ENCODE results near the gene CORO1C. TPM values are rescaled to one million over a fixed set of nuclear protein-coding genes. Genes with fewer than 3 reads are reported as not detected.
A peak's percentile ranks its signal among the peaks of the same experiment; 100 is the strongest.
"Not testable (repeated sequence)": the region's sequence is repeated elsewhere in the genome, so short reads cannot be mapped to it uniquely, and the experiment has no call there.

Gene CORO1C
- total RNA-seq: 81.5 and 88.8 TPM in 2 replicates

GRCh38 chr12:108731105-108731865, at the start of gene CORO1C:
CORO1C (minus strand) TSS chr12:108731518; CDS start chr12:108701318, 30,200 bp downstream.
- Mint-ChIP-seq H3K36me3 (ENCODE audit: low read depth) (peaks cover 5% of the 10 kb centered on the region), H3K27me3 (ENCODE audit: low read depth) (peaks cover 4% of the 10 kb centered on the region), H3K4me1 (ENCODE audit: low read depth) (peaks cover 42% of the 10 kb centered on the region), H3K9me3 (no peaks in the 10 kb centered on the region), H3K27ac (peak within 1 kb of the TSS; percentile 87), H3K4me3 (ENCODE audit: low read depth) (peak within 1 kb of the TSS; percentile 87)
- intact Hi-C loops (cut with micrococcal nuclease): loop anchor here (1.0 to 5.0 kb wide), 8 partner anchors 40 to 322 kb away; partner anchors contain the start of genes ISCU, SELPLG, SSH1 and USP30
- DNase-seq (ENCODE audit: low spot score): peak; percentile 96

- Mint-ChIP-seq H3K27ac (no peak overlapping the region), H3K27me3 (ENCODE audit: low read depth) (peaks cover 2% of the 10 kb centered on the region), H3K9me3 (no peaks in the 10 kb centered on the region), H3K36me3 (ENCODE audit: low read depth) (peaks cover 2% of the 10 kb centered on the region), H3K4me3 (ENCODE audit: low read depth) (no peak overlapping the region), H3K4me1 (ENCODE audit: low read depth) (no peaks in the 10 kb centered on the region)
- DNase-seq (ENCODE audit: low spot score): no peak
- intact Hi-C loops (cut with micrococcal nuclease): no loop called here
These were observed 48.8 kb upstream of the CORO1C start for GRCh38 chr12:108779998-108780688.

- intact Hi-C loops (cut with micrococcal nuclease): no loop called here
- DNase-seq (ENCODE audit: low spot score): no peak
- peaks cover 2% of the 10 kb centered on the region for H3K27me3 Mint-ChIP-seq (ENCODE audit: low read depth)
- no peak overlapping the region for H3K27ac Mint-ChIP-seq
- H3K9me3 Mint-ChIP-seq: no peaks in the 10 kb centered on the region
- H3K4me3 Mint-ChIP-seq (ENCODE audit: low read depth): no peak overlapping the region
- H3K4me1 Mint-ChIP-seq (ENCODE audit: low read depth): no peaks in the 10 kb centered on the region
- H3K36me3 Mint-ChIP-seq (ENCODE audit: low read depth): no peaks in the 10 kb centered on the region
These were observed 46.7 kb upstream of the CORO1C start for GRCh38 chr12:108778053-108778452.

GRCh38 chr12:108777156-108777555, 45.8 kb upstream of the CORO1C start:
- H3K4me1 Mint-ChIP-seq (ENCODE audit: low read depth): no peaks in the 10 kb centered on the region
- no peak overlapping the region for H3K4me3 Mint-ChIP-seq (ENCODE audit: low read depth)
- intact Hi-C loops (cut with micrococcal nuclease): no loop called here
- H3K9me3 Mint-ChIP-seq: no peaks in the 10 kb centered on the region
- no peak overlapping the region for H3K27ac Mint-ChIP-seq
- DNase-seq (ENCODE audit: low spot score): no peak
- peaks cover 2% of the 10 kb centered on the region for H3K27me3 Mint-ChIP-seq (ENCODE audit: low read depth)
- H3K36me3 Mint-ChIP-seq (ENCODE audit: low read depth): no peaks in the 10 kb centered on the region

- no peak for DNase-seq (ENCODE audit: low spot score)
- Mint-ChIP-seq H3K27ac (no peak overlapping the region), H3K27me3 (ENCODE audit: low read depth) (peaks cover 4% of the 10 kb centered on the region), H3K36me3 (ENCODE audit: low read depth) (no peaks in the 10 kb centered on the region), H3K4me3 (ENCODE audit: low read depth) (no peak overlapping the region), H3K9me3 (no peaks in the 10 kb centered on the region), H3K4me1 (ENCODE audit: low read depth) (no peaks in the 10 kb centered on the region)
- intact Hi-C loops (cut with micrococcal nuclease): no loop called here
These were observed 42.8 kb upstream of the CORO1C start for GRCh38 chr12:108773798-108774788.

- peaks cover 6% of the 10 kb centered on the region for H3K27me3 Mint-ChIP-seq (ENCODE audit: low read depth)
- intact Hi-C loops (cut with micrococcal nuclease): no loop called here
- no peaks in the 10 kb centered on the region for H3K9me3 Mint-ChIP-seq
These were observed 41.8 kb upstream of the CORO1C start for GRCh38 chr12:108772891-108773797.

GRCh38 chr12:108772247-108772646, 40.9 kb upstream of the CORO1C start:
- no peak for DNase-seq (ENCODE audit: low spot score)
- H3K9me3 Mint-ChIP-seq: no peaks in the 10 kb centered on the region
- H3K27me3 Mint-ChIP-seq (ENCODE audit: low read depth): peaks cover 7% of the 10 kb centered on the region
- no peak overlapping the region for H3K4me3 Mint-ChIP-seq (ENCODE audit: low read depth)
- H3K27ac Mint-ChIP-seq: no peak overlapping the region
- intact Hi-C loops (cut with micrococcal nuclease): no loop called here
- H3K36me3 Mint-ChIP-seq (ENCODE audit: low read depth): no peaks in the 10 kb centered on the region
- no peaks in the 10 kb centered on the region for H3K4me1 Mint-ChIP-seq (ENCODE audit: low read depth)

More at GRCh38 chr12:108772891-108773797, 41.8 kb upstream of the CORO1C start:
- no peak overlapping the region for H3K27ac Mint-ChIP-seq
- no peaks in the 10 kb centered on the region for H3K4me1 Mint-ChIP-seq (ENCODE audit: low read depth)
- DNase-seq (ENCODE audit: low spot score): no peak
- H3K36me3 Mint-ChIP-seq (ENCODE audit: low read depth): no peaks in the 10 kb centered on the region
- H3K4me3 Mint-ChIP-seq (ENCODE audit: low read depth): no peak overlapping the region

GRCh38 chr12:108771835-108772234, 40.5 kb upstream of the CORO1C start:
- H3K36me3 Mint-ChIP-seq (ENCODE audit: low read depth); DNase-seq (ENCODE audit: low spot score); H3K9me3 Mint-ChIP-seq; intact Hi-C loops (cut with micrococcal nuclease); H3K4me3 Mint-ChIP-seq (ENCODE audit: low read depth); H3K27ac Mint-ChIP-seq; H3K27me3 Mint-ChIP-seq (ENCODE audit: low read depth); H3K4me1 Mint-ChIP-seq (ENCODE audit: low read depth): not testable (repeated sequence)

GRCh38 chr12:108770963-108771362, 39.6 kb upstream of the CORO1C start:
- no peak overlapping the region for H3K4me3 Mint-ChIP-seq (ENCODE audit: low read depth)
- no peaks in the 10 kb centered on the region for H3K4me1 Mint-ChIP-seq (ENCODE audit: low read depth)
- no peaks in the 10 kb centered on the region for H3K9me3 Mint-ChIP-seq
- no peaks in the 10 kb centered on the region for H3K36me3 Mint-ChIP-seq (ENCODE audit: low read depth)
- H3K27me3 Mint-ChIP-seq (ENCODE audit: low read depth): peaks cover 7% of the 10 kb centered on the region
- no peak for DNase-seq (ENCODE audit: low spot score)
- intact Hi-C loops (cut with micrococcal nuclease): no loop called here
- H3K27ac Mint-ChIP-seq: no peak overlapping the region

- no peak overlapping the region for H3K4me3 Mint-ChIP-seq (ENCODE audit: low read depth)
- peaks cover 7% of the 10 kb centered on the region for H3K27me3 Mint-ChIP-seq (ENCODE audit: low read depth)
- H3K4me1 Mint-ChIP-seq (ENCODE audit: low read depth): no peaks in the 10 kb centered on the region
- intact Hi-C loops (cut with micrococcal nuclease): no loop called here
- no peaks in the 10 kb centered on the region for H3K36me3 Mint-ChIP-seq (ENCODE audit: low read depth)
- H3K9me3 Mint-ChIP-seq: no peaks in the 10 kb centered on the region
- DNase-seq (ENCODE audit: low spot score): no peak
- no peak overlapping the region for H3K27ac Mint-ChIP-seq
These were observed 39.0 kb upstream of the CORO1C start for GRCh38 chr12:108770269-108770829.

- intact Hi-C loops (cut with micrococcal nuclease): no loop called here
- Mint-ChIP-seq H3K9me3 (no peaks in the 10 kb centered on the region), H3K27me3 (ENCODE audit: low read depth) (peaks cover 7% of the 10 kb centered on the region), H3K4me3 (ENCODE audit: low read depth) (no peak overlapping the region), H3K4me1 (ENCODE audit: low read depth) (no peaks in the 10 kb centered on the region), H3K27ac (no peak overlapping the region), H3K36me3 (ENCODE audit: low read depth) (no peaks in the 10 kb centered on the region)
- DNase-seq (ENCODE audit: low spot score): no peak
These were observed 37.5 kb upstream of the CORO1C start for GRCh38 chr12:108768591-108769500.
